CD4-positive, alpha-beta T cell treated with Interleukin-17A for 4 hours (primary cell): ENCODE measurements around the gene TMEM158.

Source experiments
- DNase-seq: peaks from one replicate; pipeline ENCODE4 v3.0.0-alpha.2; 2020; ENCODE audit warnings: mixed read lengths

The TMEM158 gene

GRCh38 chr3:45198264-45199260, 27.5 kb downstream of the TMEM158 start:
- DNase-seq, result no peak

- no peak for DNase-seq
These were observed 31.3 kb downstream of the TMEM158 start for GRCh38 chr3:45194791-45195190.

GRCh38 chr3:45191924-45192417, 34.1 kb downstream of the TMEM158 start:
- DNase-seq, result no peak

GRCh38 chr3:45191424-45191823, 34.7 kb downstream of the TMEM158 start:
- no peak for DNase-seq

GRCh38 chr3:45188719-45189659, 37.1 kb downstream of the TMEM158 start:
- DNase-seq, result no peak

GRCh38 chr3:45187694-45188141, 38.4 kb downstream of the TMEM158 start:
- no peak for DNase-seq

- no peak for DNase-seq
These were observed 39.2 kb downstream of the TMEM158 start for GRCh38 chr3:45186871-45187270.

GRCh38 chr3:45185461-45185860, 40.6 kb downstream of the TMEM158 start:
- no peak for DNase-seq

GRCh38 chr3:45185052-45185451, 41.0 kb downstream of the TMEM158 start:
- DNase-seq, result no peak

GRCh38 chr3:45183872-45184262, 42.2 kb downstream of the TMEM158 start:
- DNase-seq, result no peak

- no peak for DNase-seq
These were observed 42.9 kb downstream of the TMEM158 start for GRCh38 chr3:45182915-45183871.

GRCh38 chr3:45181496-45181895, 44.6 kb downstream of the TMEM158 start:
- no peak for DNase-seq

- DNase-seq, result no peak
These were observed 45.2 kb downstream of the TMEM158 start for GRCh38 chr3:45180899-45181298.

GRCh38 chr3:45180051-45180450, 46.0 kb downstream of the TMEM158 start:
- no peak for DNase-seq

- DNase-seq, result no peak
These were observed 46.9 kb downstream of the TMEM158 start for GRCh38 chr3:45179163-45179562.

- no peak for DNase-seq
These were observed 47.7 kb downstream of the TMEM158 start for GRCh38 chr3:45178183-45179023.

GRCh38 chr3:45176912-45177311, 49.2 kb downstream of the TMEM158 start:
- DNase-seq, result no peak
